WERI-Rb-1 (cell line): ENCODE data around the gene TKT.

Experiments used
- DNase-seq: peaks from one replicate; pipeline ENCODE4 v3.0.0-alpha.2; 2020
- H3K27ac ChIP-seq: fragments of 250-450 bp; sonication (Bioruptor Pico); 2 replicates; pipeline ENCODE4 v1.5.1; 2020; ENCODE audit warnings: mild to moderate bottlenecking, moderate library complexity
- H3K27me3 ChIP-seq: fragments of 250-450 bp; sonication (Bioruptor Pico); 2 replicates; pipeline ENCODE4 v1.5.1; 2021; ENCODE audit warnings: mild to moderate bottlenecking, low read depth, moderate library complexity; ENCODE audit not compliant: insufficient read depth, severe bottlenecking
- H3K36me3 ChIP-seq: fragments of 250-450 bp; sonication (Bioruptor Pico); 2 replicates; pipeline ENCODE4 v1.5.1; 2020; ENCODE audit warnings: mild to moderate bottlenecking, moderate library complexity
- H3K4me3 ChIP-seq: 2 replicates; pipeline ENCODE4 v1.5.1; 2011; ENCODE audit warnings: low read depth, mild to moderate bottlenecking, control low read depth, low read length
- H3K9me3 ChIP-seq: fragments of 250-450 bp; sonication (Bioruptor Pico); 2 replicates; pipeline ENCODE4 v1.5.1; 2021; ENCODE audit warnings: mild to moderate bottlenecking, moderate library complexity; ENCODE audit not compliant: severe bottlenecking
- CTCF ChIP-seq: IDR thresholded peaks from 2 replicates; pipeline ENCODE4 v1.5.1; 2011; ENCODE audit warnings: low read depth, mild to moderate bottlenecking, control low read depth, inconsistent platforms, low read length

TKT gene

GRCh38 chr3:53258600-53259426, 3.0 kb upstream of the TKT start:
- peaks cover 13% of the 10 kb centered on the region for H3K36me3 ChIP-seq
- H3K4me3 ChIP-seq = no peak overlapping the region
- no peak overlapping the region for H3K27ac ChIP-seq
- DNase-seq = no peak
- peaks cover 3% of the 10 kb centered on the region for H3K9me3 ChIP-seq
- H3K27me3 ChIP-seq = no peaks in the 10 kb centered on the region
- no peak for TF ChIP-seq CTCF

GRCh38 chr3:53257465-53257864, 1.6 kb upstream of the TKT start:
- Histone ChIP-seq H3K27me3 (no peaks in the 10 kb centered on the region), H3K36me3 (peaks cover 27% of the 10 kb centered on the region), H3K27ac (no peak overlapping the region), H3K9me3 (peaks cover 3% of the 10 kb centered on the region), H3K4me3 (no peak overlapping the region)
- no peak for DNase-seq
- TF ChIP-seq CTCF = no peak

- H3K27ac ChIP-seq = no peak overlapping the region
- peaks cover 3% of the 10 kb centered on the region for H3K9me3 ChIP-seq
- H3K36me3 ChIP-seq = peaks cover 32% of the 10 kb centered on the region
- DNase-seq = no peak
- no peak for TF ChIP-seq CTCF
- no peak overlapping the region for H3K4me3 ChIP-seq
- no peaks in the 10 kb centered on the region for H3K27me3 ChIP-seq
These were observed 858 bp upstream of the TKT start for GRCh38 chr3:53256704-53257055.

- H3K27ac ChIP-seq = peak overlapping the region; percentile 89
- peaks cover 3% of the 10 kb centered on the region for H3K9me3 ChIP-seq
- H3K27me3 ChIP-seq = no peaks in the 10 kb centered on the region
- no peak for TF ChIP-seq CTCF
- peak; percentile 45 for DNase-seq
- peak overlapping the region; percentile 72 for H3K4me3 ChIP-seq
- H3K36me3 ChIP-seq = peaks cover 35% of the 10 kb centered on the region
These were observed 423 bp downstream of the TKT start for GRCh38 chr3:53255423-53255774.

- no peak for TF ChIP-seq CTCF
- H3K4me3 ChIP-seq = peak overlapping the region; percentile 72
- no peaks in the 10 kb centered on the region for H3K27me3 ChIP-seq
- DNase-seq = peak; percentile 75
- peaks cover 3% of the 10 kb centered on the region for H3K9me3 ChIP-seq
- peaks cover 35% of the 10 kb centered on the region for H3K36me3 ChIP-seq
- peak overlapping the region; percentile 89 for H3K27ac ChIP-seq
These were observed 1.1 kb downstream of the TKT start for GRCh38 chr3:53254509-53255422.
